ENCODE measurements around the gene TOP1.
"Not testable (repeated sequence)": the region's sequence is repeated elsewhere in the genome, so short reads cannot be mapped to it uniquely, and the experiment has no call there.

TOP1 gene

DNA sequence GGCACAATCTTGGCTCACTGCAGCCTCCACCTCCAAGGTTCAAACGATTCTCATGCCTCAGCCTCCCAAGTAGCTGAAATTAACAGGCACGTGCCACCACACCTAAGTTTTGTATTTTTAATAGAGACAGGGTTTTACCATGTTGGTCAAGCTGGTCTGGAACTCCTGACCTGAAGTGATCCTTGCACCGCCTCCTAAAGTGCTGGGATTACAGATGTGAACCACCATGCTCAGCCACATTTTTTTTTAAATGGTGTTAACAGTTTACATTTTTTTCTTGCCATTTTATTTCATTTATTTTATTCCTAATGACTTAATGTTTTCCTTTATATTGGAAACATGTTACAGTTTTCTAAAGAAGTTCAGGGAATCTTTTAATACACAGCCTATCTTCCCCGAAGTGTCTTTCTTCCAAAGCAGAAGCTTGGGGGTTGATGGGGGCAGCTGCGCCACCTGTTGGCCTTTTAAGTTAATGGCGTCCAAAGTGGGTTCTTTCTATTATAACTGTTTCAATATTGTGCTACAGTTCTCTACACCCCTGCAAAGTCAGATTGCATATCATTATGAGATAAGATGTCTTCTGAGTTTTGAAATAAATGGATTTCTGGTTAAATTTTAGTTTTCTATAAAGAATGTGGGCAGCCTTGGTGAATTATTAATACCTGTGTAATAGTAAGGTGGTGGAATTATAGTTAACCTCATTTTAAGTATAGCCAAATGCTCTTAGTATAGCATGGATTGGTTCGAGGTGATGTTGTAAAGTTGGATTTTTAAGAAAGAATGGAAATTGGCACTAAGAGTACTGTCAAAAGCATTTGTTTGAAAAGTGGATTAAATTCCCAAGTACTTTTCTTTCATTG is 66.7 kb downstream of the TOP1 start:
- DNase-seq = no peak

DNA sequence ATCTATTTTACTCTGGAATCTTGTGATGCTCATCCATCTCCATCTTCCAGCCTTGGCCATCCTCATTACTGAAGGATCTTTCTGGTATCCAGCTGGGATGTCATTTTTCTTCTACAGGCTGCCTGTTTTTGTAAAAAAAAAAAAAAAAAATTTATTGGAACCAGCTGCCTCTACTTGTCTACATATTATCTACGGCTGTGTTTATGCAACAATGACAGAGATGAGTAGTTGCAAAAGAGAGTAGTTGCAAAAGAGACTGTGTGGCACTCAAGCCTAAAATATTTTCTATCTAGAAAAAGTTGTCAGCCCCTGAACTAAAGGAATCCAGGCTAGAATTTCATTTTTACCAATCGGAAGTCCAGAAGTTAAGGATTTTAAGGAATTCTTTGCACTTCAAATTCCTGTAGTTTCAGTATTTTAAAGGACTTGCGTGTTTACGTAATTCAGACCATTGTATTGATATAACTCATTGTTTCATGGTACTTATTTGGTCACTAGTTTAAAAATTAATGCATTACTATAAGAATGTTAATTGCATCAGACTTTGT is 70.2 kb downstream of the TOP1 start:
- no peak for DNase-seq

DNA sequence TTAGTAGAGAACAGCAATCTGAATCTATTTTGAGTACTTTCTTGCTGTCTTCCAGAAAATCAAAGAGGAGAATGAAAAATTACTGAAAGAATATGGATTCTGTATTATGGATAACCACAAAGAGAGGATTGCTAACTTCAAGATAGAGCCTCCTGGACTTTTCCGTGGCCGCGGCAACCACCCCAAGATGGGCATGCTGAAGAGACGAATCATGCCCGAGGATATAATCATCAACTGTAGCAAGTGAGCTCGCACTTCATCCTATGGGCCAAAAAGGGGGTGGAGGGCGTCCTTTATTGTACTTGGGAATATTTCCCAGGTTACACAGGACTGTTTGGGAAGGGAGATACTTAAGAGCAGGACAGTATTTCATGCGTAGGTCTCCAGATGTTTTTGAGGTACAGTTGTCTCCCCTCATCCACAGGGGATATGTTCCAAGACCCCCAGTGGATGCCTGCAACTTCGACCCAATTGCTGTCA is 71.4 kb downstream of the TOP1 start:
- DNase-seq = no peak

DNA sequence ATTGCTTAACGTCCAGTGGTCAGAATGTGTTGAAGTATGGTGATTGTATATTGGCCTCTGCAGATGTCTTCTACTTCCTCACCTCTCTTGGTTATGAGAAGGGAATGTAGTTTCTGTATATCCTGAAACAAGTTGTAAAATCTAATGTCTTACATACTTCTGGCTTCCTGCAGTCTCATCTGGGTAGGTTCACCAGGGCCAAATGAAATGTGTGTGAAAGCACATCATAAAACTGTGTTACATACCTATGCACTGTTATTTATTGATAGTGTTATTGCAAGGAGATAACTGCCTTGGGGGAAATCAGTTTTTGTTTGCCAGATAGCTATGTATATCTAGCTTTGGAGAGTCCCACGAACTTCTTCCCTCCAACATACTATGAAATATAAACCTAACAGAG is 73.0 kb downstream of the TOP1 start:
- DNase-seq = no peak

DNA sequence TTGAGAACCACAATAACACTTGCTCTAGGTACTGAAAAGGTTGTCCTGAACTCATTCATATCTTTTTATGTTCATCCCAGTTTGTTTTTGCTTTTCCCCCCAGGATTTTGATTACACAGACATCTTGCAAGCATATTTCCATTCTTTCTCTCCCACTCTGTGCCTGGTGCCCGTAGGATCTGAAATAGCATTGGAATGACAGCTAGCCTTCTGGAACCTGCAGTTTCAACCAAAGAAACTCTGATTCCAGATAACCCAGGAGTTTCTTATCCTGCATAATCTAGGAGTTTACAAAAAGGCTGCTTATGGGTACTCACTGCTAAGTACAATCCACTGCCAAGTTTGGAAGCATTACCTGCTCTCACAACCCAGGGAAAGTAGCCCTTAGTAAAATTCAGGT is 79.9 kb downstream of the TOP1 start:
- no peak for DNase-seq

DNA sequence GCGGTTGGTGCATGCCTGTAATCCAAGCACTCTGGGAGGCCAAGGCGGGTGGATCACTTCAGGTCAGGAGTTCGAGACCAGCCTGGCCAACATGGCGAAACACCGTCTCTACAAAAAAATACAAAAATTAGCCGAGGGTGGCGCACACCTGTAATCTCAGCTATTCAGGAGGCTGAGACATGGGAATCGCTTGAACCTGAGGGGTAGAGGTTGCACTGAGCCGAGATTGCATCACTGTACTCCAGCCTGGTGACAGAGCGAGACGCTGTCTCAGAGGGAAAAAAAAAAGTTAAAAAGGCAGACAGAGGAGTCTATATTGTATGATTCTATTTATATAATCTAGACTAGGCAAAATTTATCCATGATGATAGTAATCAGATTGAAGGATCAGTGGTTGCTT is 81.4 kb downstream of the TOP1 start:
- no peak for DNase-seq

DNA sequence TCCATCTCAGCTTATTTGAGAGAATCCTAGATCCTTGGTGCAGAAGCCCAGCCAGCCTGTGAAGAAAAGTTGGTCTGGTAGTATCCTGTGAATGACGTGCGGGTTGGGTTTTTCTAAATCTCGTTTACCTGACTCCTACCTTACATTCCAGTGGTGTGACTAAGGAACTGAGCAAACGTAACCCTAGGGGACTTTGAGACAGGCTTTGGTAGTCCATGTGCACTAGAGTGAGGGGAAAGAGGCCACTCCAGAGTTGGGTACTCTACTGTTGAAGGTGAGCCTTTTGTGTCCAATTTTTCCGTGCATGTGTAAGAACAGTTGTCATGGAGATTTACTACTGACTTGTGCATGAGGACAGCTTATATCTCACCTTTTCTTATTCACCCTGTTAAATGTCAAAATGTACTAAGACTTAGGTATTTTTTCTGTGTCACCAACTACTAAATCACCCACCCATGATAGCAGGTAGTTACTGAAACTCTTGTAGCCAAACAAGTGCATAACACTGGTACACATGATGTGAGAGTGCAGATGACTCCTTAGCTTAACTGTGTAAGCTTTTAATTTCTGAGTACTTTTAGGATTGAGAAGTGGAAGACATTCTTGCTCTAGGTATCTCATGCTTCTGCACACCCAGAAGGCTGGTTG is 82.4 kb downstream of the TOP1 start:
- DNase-seq = no peak

DNA sequence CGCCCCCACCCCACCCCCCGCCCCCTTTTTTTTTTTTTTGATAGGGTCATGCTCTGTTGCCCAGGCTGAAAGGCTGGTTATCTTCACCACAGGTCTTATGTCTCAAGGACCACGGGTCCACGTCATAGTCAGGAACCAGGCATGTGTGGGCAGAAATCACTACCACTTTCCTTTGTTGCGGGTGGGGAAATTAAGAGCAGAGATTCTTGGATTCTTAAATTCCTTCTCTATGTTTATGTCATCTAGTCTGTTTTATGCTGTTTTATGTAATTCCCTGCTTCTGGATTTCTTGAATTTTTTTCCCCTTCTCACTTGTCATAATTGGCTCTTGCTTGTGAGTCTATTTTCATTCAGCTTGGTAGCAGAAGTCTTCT is 82.9 kb downstream of the TOP1 start:
- DNase-seq = no peak

DNA sequence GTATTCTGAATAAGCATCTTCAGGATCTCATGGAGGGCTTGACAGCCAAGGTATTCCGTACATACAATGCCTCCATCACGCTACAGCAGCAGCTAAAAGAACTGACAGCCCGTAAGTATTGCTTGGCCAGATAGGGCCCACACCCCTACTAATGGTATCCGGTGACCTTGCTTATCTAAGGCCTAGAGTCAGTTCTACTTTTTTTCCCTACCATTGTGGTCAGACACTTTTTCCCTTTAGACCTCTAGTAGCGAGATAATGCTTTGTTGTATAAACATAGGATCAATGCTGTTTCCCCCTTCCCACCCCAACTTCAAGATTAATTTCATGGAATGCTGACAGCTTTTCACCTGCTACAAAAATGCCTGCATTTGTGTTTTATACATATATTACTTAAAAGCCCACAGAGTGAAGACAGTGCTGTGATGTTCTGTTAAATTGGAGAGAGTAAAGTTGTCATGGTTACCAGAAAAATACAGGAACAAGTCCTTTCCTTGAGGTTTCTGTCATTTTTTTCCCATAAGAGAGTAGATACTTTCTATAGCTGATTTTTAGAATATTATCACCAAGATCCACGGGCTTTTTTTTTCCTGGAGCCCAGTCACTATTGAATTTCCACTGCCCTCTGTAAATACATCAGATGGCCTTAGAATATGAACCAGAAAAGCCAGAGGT is 87.8 kb downstream of the TOP1 start:
- DNase-seq = no peak

DNA sequence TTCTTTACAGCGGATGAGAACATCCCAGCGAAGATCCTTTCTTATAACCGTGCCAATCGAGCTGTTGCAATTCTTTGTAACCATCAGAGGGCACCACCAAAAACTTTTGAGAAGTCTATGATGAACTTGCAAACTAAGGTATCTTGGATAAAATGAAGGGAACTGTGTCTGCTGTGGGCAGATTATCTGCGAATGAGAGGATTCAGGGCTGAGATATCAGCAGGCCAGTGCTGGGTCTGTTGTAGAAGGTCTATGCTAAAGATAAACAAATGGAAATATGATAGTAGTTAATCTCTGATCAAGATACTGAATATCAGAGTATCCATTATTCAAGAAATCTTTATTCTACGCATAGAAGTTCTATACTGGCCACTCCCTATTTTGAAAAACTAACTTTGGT is 89.5 kb downstream of the TOP1 start:
- not testable (repeated sequence) for DNase-seq

DNA sequence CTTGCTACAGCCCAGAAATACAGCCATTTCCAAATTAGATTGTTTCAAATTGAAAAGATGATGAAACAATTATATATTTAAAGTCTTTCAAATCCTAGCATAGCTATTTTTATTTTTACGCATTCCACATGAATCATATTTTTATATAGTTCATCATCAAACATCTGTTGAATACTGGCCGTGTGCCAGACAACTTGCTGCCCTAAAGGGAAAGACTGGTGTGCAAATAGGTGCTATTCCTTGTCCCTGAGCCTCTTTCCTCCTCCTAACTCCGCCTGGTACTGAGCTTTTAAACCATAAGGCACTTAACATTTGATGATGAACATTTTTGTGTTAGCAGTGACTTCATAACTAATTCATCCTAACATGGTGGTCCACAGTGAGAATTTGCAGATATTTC is 90.0 kb downstream of the TOP1 start:
- DNase-seq = no peak

DNA sequence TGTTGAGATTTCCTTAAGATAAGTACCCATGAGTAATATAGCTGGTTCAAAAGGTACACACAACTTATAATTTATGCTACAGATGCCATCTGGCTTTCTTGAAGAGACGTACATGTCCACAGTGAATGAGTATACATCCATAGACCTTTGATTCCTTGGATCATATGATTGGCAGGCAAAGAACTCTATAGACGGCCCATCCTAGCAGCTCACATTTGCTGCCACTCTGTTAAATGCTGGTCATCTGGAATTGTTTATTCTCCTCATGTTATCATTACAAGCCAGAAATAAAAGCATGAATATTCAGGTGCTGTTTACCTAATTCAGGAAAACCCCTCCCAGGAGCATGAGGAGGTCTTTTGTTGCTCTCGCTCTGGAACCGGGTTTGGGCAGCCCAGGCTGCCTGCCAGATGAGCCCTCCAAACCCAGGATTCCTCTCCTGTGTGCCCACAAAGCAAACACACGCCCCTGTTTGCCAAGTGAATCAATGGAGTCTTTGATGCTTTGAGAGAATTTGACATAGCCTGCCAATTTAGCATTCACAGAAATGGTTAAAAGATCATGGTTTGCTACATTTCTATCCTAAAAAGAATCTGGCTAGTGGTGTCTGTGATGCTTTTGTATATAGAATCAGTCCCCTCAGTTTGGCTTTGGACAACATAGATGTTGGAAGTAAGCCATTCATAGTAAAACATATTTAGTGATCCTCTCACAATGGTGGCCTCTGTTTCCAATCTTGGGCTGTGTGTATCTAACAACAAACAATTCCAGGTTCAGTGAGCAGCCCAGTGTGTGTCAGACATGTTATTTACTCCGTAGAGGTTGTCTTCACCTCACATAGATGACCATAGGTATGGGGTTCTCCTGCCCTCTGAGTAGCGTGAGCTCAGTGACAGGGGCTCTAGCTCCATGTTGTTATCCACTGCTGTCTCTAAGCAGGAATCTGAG is 91.3 kb downstream of the TOP1 start:
- DNase-seq = no peak

DNA sequence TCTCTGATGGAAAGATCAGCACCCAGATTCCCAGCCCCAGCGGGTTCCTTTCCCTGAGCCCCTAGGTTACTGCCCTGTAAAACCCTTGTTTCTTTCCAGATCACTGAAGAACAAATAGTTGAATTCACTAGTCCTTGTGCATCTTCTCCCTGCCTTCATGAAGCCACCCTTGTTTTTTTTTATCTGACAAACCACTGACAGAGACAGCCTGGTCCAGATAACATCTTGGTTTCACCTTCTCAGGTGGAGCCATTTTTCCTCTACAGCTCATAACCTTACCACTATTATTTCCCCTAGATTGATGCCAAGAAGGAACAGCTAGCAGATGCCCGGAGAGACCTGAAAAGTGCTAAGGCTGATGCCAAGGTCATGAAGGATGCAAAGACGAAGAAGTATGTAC is 92.8 kb downstream of the TOP1 start:
- no peak for DNase-seq

DNA sequence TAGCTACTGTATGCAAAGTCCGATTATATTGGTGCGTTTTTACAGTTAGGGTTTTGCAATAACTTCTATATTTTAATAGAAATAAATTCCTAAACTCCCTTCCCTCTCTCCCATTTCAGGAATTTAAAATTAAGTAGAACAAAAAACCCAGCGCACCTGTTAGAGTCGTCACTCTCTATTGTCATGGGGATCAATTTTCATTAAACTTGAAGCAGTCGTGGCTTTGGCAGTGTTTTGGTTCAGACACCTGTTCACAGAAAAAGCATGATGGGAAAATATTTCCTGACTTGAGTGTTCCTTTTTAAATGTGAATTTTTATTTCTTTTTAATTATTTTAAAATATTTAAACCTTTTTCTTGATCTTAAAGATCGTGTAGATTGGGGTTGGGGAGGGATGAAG is 95.0 kb downstream of the TOP1 start:
- DNase-seq = no peak

DNA sequence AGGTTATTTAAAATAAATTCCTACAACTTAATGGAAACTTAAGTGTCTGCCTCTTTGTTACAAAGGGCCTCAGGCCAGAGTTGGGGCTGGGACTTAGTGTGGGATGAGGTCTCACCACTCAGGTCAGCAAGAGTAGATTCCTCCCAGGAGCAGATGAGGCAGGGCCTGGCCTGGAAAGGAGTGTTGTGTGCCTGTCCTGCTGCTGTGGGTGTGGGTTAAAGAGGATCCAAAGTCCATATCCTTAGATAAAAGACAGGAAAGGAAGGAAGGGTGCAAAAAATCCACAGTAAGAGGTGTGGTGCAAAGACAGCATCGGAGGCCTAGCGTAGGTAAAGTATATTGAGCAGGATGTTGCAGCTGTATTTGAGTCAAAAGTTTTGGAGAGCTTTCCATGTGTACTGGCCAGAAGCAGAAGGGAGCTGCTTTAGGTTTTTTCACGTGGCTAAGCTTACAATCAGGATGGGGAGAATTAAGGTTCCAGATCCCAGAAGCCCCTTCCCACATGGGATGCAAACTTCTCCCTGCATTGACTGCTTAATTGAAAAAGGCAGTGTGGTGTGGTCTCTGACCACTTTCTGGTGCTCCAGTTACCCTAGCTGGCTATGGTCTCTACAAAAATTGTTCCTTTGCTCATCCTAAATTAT is 96.0 kb downstream of the TOP1 start:
- DNase-seq = no peak

DNA sequence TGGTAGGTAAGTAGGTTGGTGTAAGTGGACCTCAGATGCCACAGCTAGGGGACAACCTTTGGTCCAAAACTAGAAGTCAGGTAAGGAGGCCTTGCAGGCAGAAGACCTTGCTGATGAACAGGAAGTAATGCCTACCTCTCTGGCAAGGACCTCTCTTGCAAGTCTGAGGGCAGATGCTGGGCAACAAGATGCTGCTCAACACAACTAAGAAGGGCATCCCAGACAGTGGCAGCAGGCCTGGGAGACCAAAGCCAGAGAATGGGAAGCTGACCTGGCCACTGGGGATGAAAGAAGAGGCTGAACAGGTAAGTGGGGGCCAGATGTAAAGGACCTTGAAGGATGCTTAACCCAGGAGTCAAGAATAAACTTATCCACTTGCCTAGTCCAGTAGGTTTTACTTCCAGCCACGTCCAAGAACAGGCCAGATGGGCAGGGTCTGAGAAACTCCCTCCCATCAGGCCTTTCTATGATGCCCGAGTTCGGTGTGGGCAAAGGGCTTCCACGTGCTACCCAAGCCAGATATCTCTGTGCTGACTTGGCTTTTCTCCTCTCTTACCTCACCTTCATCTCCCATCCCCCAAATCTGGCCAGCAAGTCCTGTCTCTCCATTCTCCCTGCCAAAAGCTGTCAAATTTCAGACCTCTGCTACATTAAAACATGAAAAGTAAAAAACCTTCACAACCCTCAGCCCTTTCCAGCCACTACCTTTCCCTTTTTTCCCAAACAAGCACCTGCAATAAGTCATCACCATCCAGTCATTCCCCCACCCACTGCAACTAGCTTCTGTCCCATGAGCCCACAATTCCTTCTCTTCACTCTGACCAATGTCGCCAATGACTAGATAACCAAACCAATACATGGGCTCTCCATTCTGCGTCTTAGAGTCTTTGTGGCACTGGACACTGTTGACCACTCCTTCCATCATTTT is 97.2 kb downstream of the TOP1 start:
- no peak for DNase-seq

DNA sequence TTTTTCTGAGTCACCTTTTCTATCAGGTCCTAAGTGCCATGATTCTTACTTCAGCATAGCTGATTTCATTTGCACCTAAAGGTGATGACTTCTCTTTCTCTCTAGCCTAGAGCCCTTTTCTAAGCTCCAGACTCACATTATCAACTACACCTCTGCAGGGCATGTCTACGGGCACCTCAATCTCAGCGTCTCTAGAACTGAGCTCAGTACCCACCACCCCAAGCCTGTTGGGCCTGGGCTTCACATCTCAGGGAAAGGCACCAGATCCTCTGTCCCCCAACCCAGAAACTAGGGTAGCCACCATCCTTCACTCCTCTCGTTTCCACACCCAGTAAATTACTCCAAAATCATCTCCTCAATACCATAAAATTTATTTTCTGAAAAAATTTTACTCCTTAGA is 98.1 kb downstream of the TOP1 start:
- no peak for DNase-seq

DNA sequence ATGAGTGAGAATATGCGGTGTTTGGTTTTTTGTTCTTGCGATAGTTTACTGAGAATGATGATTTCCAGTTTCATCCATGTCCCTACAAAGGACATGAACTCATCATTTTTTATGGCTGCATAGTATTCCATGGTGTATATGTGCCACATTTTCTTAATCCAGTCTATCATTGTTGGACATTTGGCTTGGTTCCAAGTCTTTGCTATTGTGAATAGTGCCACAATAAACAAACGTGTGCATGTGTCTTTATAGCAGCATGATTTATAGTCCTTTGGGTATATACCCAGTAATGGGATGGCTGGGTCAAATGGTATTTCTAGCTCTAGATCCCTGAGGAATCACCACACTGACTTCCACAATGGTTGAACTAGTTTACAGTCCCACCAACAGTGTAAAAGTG is 99.7 kb downstream of the TOP1 start:
- DNase-seq = not testable (repeated sequence)

DNA sequence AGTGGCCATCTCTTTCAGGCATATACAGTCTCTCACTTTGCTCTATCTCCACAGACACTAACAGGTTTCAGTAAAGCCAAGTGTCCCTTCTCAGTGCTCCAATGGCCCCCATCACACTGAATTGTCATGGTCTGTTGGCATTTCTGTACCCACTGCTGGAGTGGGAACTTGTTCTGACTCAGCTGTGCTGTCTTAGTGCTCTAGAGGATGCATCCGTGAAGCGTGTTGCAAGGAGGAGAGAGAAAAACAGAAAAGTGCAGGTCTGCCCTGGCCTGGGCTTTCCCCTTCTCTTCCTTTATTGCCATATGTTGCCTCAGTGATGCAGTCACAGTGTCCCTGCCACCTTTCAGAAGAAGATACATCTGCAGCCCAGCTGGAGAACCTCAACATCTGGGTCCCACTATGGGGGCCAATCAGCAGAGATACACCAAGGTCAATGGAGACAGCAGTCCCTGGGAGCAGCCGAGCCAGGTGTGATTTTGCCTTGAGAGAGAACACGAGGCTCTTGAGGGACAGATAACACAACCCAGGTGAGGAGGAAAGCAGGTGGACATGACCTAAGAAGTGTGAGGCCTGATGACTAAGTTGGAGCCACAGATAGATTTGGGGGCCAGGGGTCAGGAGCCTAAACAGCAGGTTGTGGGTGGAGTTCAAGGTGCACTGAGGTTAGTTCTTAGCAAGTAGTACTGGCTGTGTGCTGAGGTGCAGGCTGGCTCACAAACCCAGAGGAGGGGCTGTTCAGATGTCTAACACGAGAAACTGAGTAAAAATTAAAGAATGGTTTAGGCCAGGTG is 103.2 kb downstream of the TOP1 start:
- no peak for DNase-seq

DNA sequence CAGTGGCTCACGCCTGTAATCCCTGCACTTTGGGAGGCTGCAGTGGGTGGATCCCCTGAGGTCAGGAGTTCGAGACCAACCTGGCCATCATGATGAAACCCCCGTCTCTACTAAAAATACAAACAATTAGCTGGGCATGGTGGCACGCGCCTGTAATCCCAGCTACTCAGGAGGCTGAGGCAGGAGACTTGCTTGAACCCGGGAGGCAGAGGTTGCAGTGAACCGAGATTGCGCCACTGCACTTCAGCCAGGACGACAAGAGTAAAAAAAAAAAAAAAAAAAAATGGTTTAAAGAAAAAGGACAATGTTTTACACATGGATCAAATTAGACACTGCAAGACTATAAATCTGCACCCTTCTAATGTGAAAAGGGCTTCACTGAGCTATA is 103.8 kb downstream of the TOP1 start:
- not testable (repeated sequence) for DNase-seq

All from DMS79 (cell line).